Caco-2 (cell line): ENCODE data around the gene MPDU1. TPM values are rescaled to one million over a fixed set of nuclear protein-coding genes. Genes with fewer than 3 reads are reported as not detected.

Source experiments
- BruUV-seq: library from RNA; stranded (reverse); fragments of 400-500 nt; replicated peaks from 2 replicates; lab custom pipeline; 2021; lab: Mats Ljungman, UMichigan
- CTCF ChIA-PET: fragments of 300-600 bp; sonication (Branson Sonifier 250); formaldehyde crosslinking; loops from one replicate; lab custom pipeline; 2022; ENCODE audit warnings: antibody characterized with exemption; lab: Charles Lee
- POLR2A ChIA-PET: fragments of 300-600 bp; sonication (Branson Sonifier 250); formaldehyde crosslinking; loops from one replicate; lab custom pipeline; 2022; ENCODE audit warnings: antibody characterized with exemption; lab: Charles Lee
- DNase-seq, 2 experiments: peaks; one replicate each; pipeline versions ENCODE4 v3.0.0 to v3.0.0-alpha.2; 2020 to 2022
- H3K27me3 ChIP-seq: replicated peaks from 2 replicates; pipeline ENCODE4 v1.6.0; 2011; ENCODE audit warnings: low read length; ENCODE audit not compliant: control insufficient read depth, insufficient read depth
- H3K36me3 ChIP-seq: 2 replicates; pipeline ENCODE4 v1.5.1; 2011; ENCODE audit warnings: low read length; ENCODE audit not compliant: control insufficient read depth, insufficient read depth
- H3K4me1 ChIP-seq: fragments of 250-450 bp; sonication (Bioruptor Pico); 2 replicates; pipeline ENCODE4 v1.5.1; 2020; ENCODE audit warnings: mild to moderate bottlenecking
- H3K4me3 ChIP-seq: 2 replicates; pipeline ENCODE4 v1.5.1; 2011; ENCODE audit warnings: low read depth, mild to moderate bottlenecking, control low read depth, low read length
- H3K9me3 ChIP-seq: fragments of 250-450 bp; sonication (Bioruptor Pico); 2 replicates; pipeline ENCODE4 v1.5.1; 2020; ENCODE audit warnings: mild to moderate bottlenecking, moderate library complexity
- H3K27ac Mint-ChIP-seq: one replicate; pipeline ENCODE4 v1.8.0; 2022; ENCODE audit warnings: mixed read lengths; ENCODE audit not compliant: unreplicated experiment
- H3K27me3 Mint-ChIP-seq: one replicate; pipeline ENCODE4 v1.8.0; 2022; ENCODE audit warnings: mixed read lengths; ENCODE audit not compliant: insufficient read depth, unreplicated experiment
- H3K36me3 Mint-ChIP-seq: one replicate; pipeline ENCODE4 v1.8.0; 2022; ENCODE audit warnings: mild to moderate bottlenecking, mixed read lengths; ENCODE audit not compliant: insufficient read depth, unreplicated experiment
- H3K4me1 Mint-ChIP-seq: one replicate; pipeline ENCODE4 v1.8.0; 2022; ENCODE audit warnings: low read depth, mixed read lengths; ENCODE audit not compliant: unreplicated experiment
- H3K4me3 Mint-ChIP-seq: one replicate; pipeline ENCODE4 v1.8.0; 2022; ENCODE audit warnings: mild to moderate bottlenecking, moderate library complexity, mixed read lengths; ENCODE audit not compliant: unreplicated experiment
- H3K9me3 Mint-ChIP-seq: one replicate; pipeline ENCODE4 v1.8.0; 2022; ENCODE audit warnings: mixed read lengths; ENCODE audit not compliant: unreplicated experiment
- CTCF ChIP-seq, 2 experiments: fragments of 200-600 bp in 1 of 2; IDR thresholded peaks; 1 replicate in 1 of 2; 2 replicates in 1 of 2; pipeline versions ENCODE4 v1.5.1 to v1.8.0; 2011 to 2022; ENCODE audit warnings: antibody characterized with exemption in 1 of 2, control low read depth in 1 of 2, inconsistent platforms in 1 of 2, low read depth in 1 of 2, low read length in 1 of 2, mild to moderate bottlenecking in 1 of 2, moderate library complexity in 1 of 2; ENCODE audit not compliant: insufficient read depth in 1 of 2, severe bottlenecking in 1 of 2, unreplicated experiment in 1 of 2
- intact Hi-C: fragments of 100-400 bp; cut with micrococcal nuclease; formaldehyde crosslinking; loops from one replicate; pipeline ENCODE4 v1.10.0; 2022; ENCODE audit not compliant: unreplicated experiment
- total RNA-seq: library from RNA; stranded (reverse); gene quantifications from 2 replicates; pipeline ENCODE4 v1.2.3, GENCODE V29; 2022

Gene MPDU1
- total RNA-seq, 1 experiment from 2014 or later = 44.2 TPM

- no peak overlapping the region for H3K4me3 Mint-ChIP-seq
- no peaks in the 10 kb centered on the region for H3K9me3 Mint-ChIP-seq
- intact Hi-C loops = no loop called here
- CTCF ChIA-PET = interaction anchor here (0.6 kb wide), 1 partner anchor 9 kb away, joined by 3 read pairs; no protein-coding TSS in a partner anchor
- H3K27me3 ChIP-seq = no peaks in the 10 kb centered on the region
- H3K4me3 ChIP-seq = no peak overlapping the region
- H3K36me3 Mint-ChIP-seq = peaks cover 9% of the 10 kb centered on the region
- H3K27ac Mint-ChIP-seq = peak overlapping the region; percentile 45
- peaks cover 17% of the 10 kb centered on the region for H3K4me1 Mint-ChIP-seq
- BruUV-seq = no TSS peak
- POLR2A ChIA-PET = interaction anchor here (0.6 kb wide), 1 partner anchor 151 kb away, joined by 3 read pairs; no protein-coding TSS in a partner anchor
- no peaks in the 10 kb centered on the region for H3K27me3 Mint-ChIP-seq
- TF ChIP-seq CTCF (IDR thresholded peaks at IDR 0.05; ENCODE audit: insufficient read depth in 1 of 2, low read depth in 1 of 2, low read length in 1 of 2, severe bottlenecking in 1 of 2, unreplicated experiment in 1 of 2) = no peak
- no peaks in the 10 kb centered on the region for H3K36me3 ChIP-seq
- H3K9me3 ChIP-seq = no peaks in the 10 kb centered on the region
- peaks cover 4% of the 10 kb centered on the region; the same call in 1 of the 2 replicates for H3K4me1 ChIP-seq
- DNase-seq = no peak
These were observed 32.3 kb upstream of the MPDU1 start for GRCh38 chr17:7551396-7551795.

- no peaks in the 10 kb centered on the region for H3K9me3 Mint-ChIP-seq
- no peak overlapping the region for H3K27ac Mint-ChIP-seq
- Histone ChIP-seq H3K9me3 (no peaks in the 10 kb centered on the region), H3K4me3 (no peak overlapping the region), H3K27me3 (no peaks in the 10 kb centered on the region), H3K4me1 (peaks cover 4% of the 10 kb centered on the region; the same call in 1 of the 2 replicates), H3K36me3 (no peaks in the 10 kb centered on the region)
- CTCF ChIA-PET = no interaction called here
- no TSS peak for BruUV-seq
- TF ChIP-seq CTCF (IDR thresholded peaks at IDR 0.05; ENCODE audit: insufficient read depth in 1 of 2, low read depth in 1 of 2, low read length in 1 of 2, severe bottlenecking in 1 of 2, unreplicated experiment in 1 of 2) = no peak
- POLR2A ChIA-PET = no interaction called here
- no peaks in the 10 kb centered on the region for H3K27me3 Mint-ChIP-seq
- H3K4me1 Mint-ChIP-seq = peaks cover 17% of the 10 kb centered on the region
- H3K4me3 Mint-ChIP-seq = no peak overlapping the region
- DNase-seq = no peak
- peaks cover 9% of the 10 kb centered on the region for H3K36me3 Mint-ChIP-seq
- intact Hi-C loops = no loop called here
These were observed 31.0 kb upstream of the MPDU1 start for GRCh38 chr17:7552621-7553051.

GRCh38 chr17:7553356-7553755 is 30.3 kb upstream of the MPDU1 start:
- Histone ChIP-seq H3K27me3 (no peaks in the 10 kb centered on the region), H3K9me3 (no peaks in the 10 kb centered on the region), H3K36me3 (no peaks in the 10 kb centered on the region), H3K4me1 (peaks cover 4% of the 10 kb centered on the region; the same call in 1 of the 2 replicates), H3K4me3 (no peak overlapping the region)
- ChIA-PET CTCF (no interaction called here), POLR2A (no interaction called here)
- peaks cover 9% of the 10 kb centered on the region for H3K36me3 Mint-ChIP-seq
- DNase-seq = no peak
- intact Hi-C loops = no loop called here
- peaks cover 17% of the 10 kb centered on the region for H3K4me1 Mint-ChIP-seq
- no peaks in the 10 kb centered on the region for H3K27me3 Mint-ChIP-seq
- no peak for TF ChIP-seq CTCF (IDR thresholded peaks at IDR 0.05; ENCODE audit: insufficient read depth in 1 of 2, low read depth in 1 of 2, low read length in 1 of 2, severe bottlenecking in 1 of 2, unreplicated experiment in 1 of 2)
- H3K4me3 Mint-ChIP-seq = no peak overlapping the region
- no peak overlapping the region for H3K27ac Mint-ChIP-seq
- no peaks in the 10 kb centered on the region for H3K9me3 Mint-ChIP-seq
- BruUV-seq = no TSS peak
